Measurements from ENCODE around the gene ODF2L. TPM values are rescaled to one million over a fixed set of nuclear protein-coding genes. Genes with fewer than 3 reads are reported as not detected.

Gene ODF2L
- total RNA-seq, 1 experiment from 2014 or later, result 27.3 TPM

GRCh38 chr1:86335916-86336315, 60.2 kb downstream of the ODF2L start:
- Histone ChIP-seq H2BK12ac (ENCODE audit: insufficient read length, low read depth, low read length) (no peak overlapping the region), H2BK5ac (ENCODE audit: insufficient read length, low read length) (no peak overlapping the region), H4K20me1 (ENCODE audit: control insufficient read depth, insufficient read depth, insufficient read length) (no peaks in the 10 kb centered on the region), H2BK15ac (ENCODE audit: low read depth, low read length) (no peak overlapping the region), H4K5ac (ENCODE audit: insufficient read length, low read depth, low read length) (no peak overlapping the region), H3K79me1 (ENCODE audit: insufficient read depth, low read depth, low read length, poor library complexity, severe bottlenecking) (no peaks in the 10 kb centered on the region), H3K4ac (ENCODE audit: low read depth, low read length) (no peak overlapping the region), H3T11ph (ENCODE audit: low read length) (no peak overlapping the region), H3K18ac (ENCODE audit: insufficient read length, low read depth, low read length) (no peak overlapping the region), H3K56ac (ENCODE audit: insufficient read length, low read depth, low read length) (no peak overlapping the region), H3K23ac (ENCODE audit: insufficient read length, low read depth, low read length) (no peak overlapping the region), H4K91ac (ENCODE audit: insufficient read length, low read depth, low read length) (no peak overlapping the region), H3K27ac (ENCODE audit: insufficient read length, low read depth, low read length) (no peak overlapping the region), H3K23me2 (ENCODE audit: insufficient read length, low read depth, low read length, poor library complexity, severe bottlenecking) (no peaks in the 10 kb centered on the region), H4K8ac (replicated peaks; ENCODE audit: insufficient read length, low read depth, low read length) (no peak overlapping the region), H2AFZ (ENCODE audit: low read length) (no peak overlapping the region), H3K9me3 (ENCODE audit: control insufficient read depth, low read depth, low read length) (no peaks in the 10 kb centered on the region), H3K27me3 (ENCODE audit: insufficient read depth, low read length) (no peaks in the 10 kb centered on the region), H3K79me2 (ENCODE audit: insufficient read depth, low read length) (no peaks in the 10 kb centered on the region), H2BK120ac (ENCODE audit: low read depth, low read length, poor library complexity, severe bottlenecking) (no peak overlapping the region), H3K4me1 (ENCODE audit: insufficient read depth, low read length) (no peaks in the 10 kb centered on the region), H3K14ac (ENCODE audit: insufficient read depth, low read length) (no peak overlapping the region), H3K9ac (ENCODE audit: extremely low read depth, insufficient read length, low read length) (no peak overlapping the region), H2BK20ac (ENCODE audit: low read depth, low read length, poor library complexity, severe bottlenecking) (no peak overlapping the region), H3K4me2 (ENCODE audit: insufficient read depth, insufficient read length, low read length) (no peak overlapping the region), H2AK5ac (ENCODE audit: insufficient read length, low read length) (no peak overlapping the region)
- Mint-ChIP-seq H3K4me1 (no peaks in the 10 kb centered on the region), H3K27ac (no peak overlapping the region), H3K27me3 (ENCODE audit: low read depth) (no peaks in the 10 kb centered on the region), H3K9me3 (no peaks in the 10 kb centered on the region; a peak in 2 of 5 replicates), H3K4me3 (no peak overlapping the region), H3K36me3 (ENCODE audit: insufficient read depth in 1 of 3, low read depth in 3 of 3) (no peaks in the 10 kb centered on the region; a peak in 1 of 7 replicates)
- WGBS (ENCODE audit: extremely low coverage, insufficient read length, low lambda C conversion rate), result no CpG with 5 or more reads among the region's 1 CpG
- DNase-seq, result no peak
- TF ChIP-seq, protein P1, sequence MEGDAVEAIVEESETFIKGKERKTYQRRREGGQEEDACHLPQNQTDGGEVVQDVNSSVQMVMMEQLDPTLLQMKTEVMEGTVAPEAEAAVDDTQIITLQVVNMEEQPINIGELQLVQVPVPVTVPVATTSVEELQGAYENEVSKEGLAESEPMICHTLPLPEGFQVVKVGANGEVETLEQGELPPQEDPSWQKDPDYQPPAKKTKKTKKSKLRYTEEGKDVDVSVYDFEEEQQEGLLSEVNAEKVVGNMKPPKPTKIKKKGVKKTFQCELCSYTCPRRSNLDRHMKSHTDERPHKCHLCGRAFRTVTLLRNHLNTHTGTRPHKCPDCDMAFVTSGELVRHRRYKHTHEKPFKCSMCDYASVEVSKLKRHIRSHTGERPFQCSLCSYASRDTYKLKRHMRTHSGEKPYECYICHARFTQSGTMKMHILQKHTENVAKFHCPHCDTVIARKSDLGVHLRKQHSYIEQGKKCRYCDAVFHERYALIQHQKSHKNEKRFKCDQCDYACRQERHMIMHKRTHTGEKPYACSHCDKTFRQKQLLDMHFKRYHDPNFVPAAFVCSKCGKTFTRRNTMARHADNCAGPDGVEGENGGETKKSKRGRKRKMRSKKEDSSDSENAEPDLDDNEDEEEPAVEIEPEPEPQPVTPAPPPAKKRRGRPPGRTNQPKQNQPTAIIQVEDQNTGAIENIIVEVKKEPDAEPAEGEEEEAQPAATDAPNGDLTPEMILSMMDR (conservative IDR thresholded peaks at IDR 0.05), result no peak
